Loucy (cell line): ENCODE data around the gene ZNF670.
"Not testable (repeated sequence)": the region's sequence is repeated elsewhere in the genome, so short reads cannot be mapped to it uniquely, and the experiment has no call there.

Experiments used
- CTCF ChIP-seq: fragments of 200-600 bp; sonication (generic); conservative IDR thresholded peaks from 2 replicates; pipeline ENCODE4 v1.5.1; 2014; ENCODE audit warnings: mild to moderate bottlenecking, antibody characterized with exemption, low read length
- EZH2phosphoT487 ChIP-seq: fragments of 200-600 bp; IDR thresholded peaks from 2 replicates; pipeline ENCODE4 v1.6.1; 2018; ENCODE audit warnings: antibody characterized with exemption, mild to moderate bottlenecking, moderate library complexity, borderline replicate concordance

- TF ChIP-seq CTCF, EZH2phosphoT487: not testable (repeated sequence)
Measured at GRCh38 chr1:247120408-247120668, 41.7 kb upstream of the ZNF670 start.
